ENCODE measurements around the gene MYL7.

The MYL7 gene

GRCh38 chr7:44186736-44187135 lies 45.6 kb upstream of the MYL7 start:
- H3K4me3 ChIP-seq (ENCODE audit: low read length): no peak overlapping the region
- no peak for TF ChIP-seq CTCF (conservative IDR thresholded peaks at IDR 0.05; ENCODE audit: low read depth, low read length)
- no peak for DNase-seq (ENCODE audit: low read depth)

GRCh38 chr7:44185729-44186128 lies 44.6 kb upstream of the MYL7 start:
- DNase-seq (ENCODE audit: low read depth): no peak
- no peak for TF ChIP-seq CTCF (conservative IDR thresholded peaks at IDR 0.05; ENCODE audit: low read depth, low read length)
- no peak overlapping the region for H3K4me3 ChIP-seq (ENCODE audit: low read length)

- TF ChIP-seq CTCF (conservative IDR thresholded peaks at IDR 0.05; ENCODE audit: low read depth, low read length): no peak
- DNase-seq (ENCODE audit: low read depth): no peak
- no peak overlapping the region for H3K4me3 ChIP-seq (ENCODE audit: low read length)
Observed at GRCh38 chr7:44184873-44185446, 43.8 kb upstream of the MYL7 start.

- H3K4me3 ChIP-seq (ENCODE audit: low read length): no peak overlapping the region
- DNase-seq (ENCODE audit: low read depth): peak; percentile 33
- TF ChIP-seq CTCF (conservative IDR thresholded peaks at IDR 0.05; ENCODE audit: low read depth, low read length): no peak
Observed at GRCh38 chr7:44184206-44184872, 43.2 kb upstream of the MYL7 start.

- no peak for DNase-seq (ENCODE audit: low read depth)
- H3K4me3 ChIP-seq (ENCODE audit: low read length): no peak overlapping the region
- TF ChIP-seq CTCF (conservative IDR thresholded peaks at IDR 0.05; ENCODE audit: low read depth, low read length): no peak
Observed at GRCh38 chr7:44183386-44183785, 42.3 kb upstream of the MYL7 start.

GRCh38 chr7:44182827-44183226 lies 41.7 kb upstream of the MYL7 start:
- no peak overlapping the region for H3K4me3 ChIP-seq (ENCODE audit: low read length)

More at GRCh38 chr7:44182827-44183226, 41.7 kb upstream of the MYL7 start:
- no peak for TF ChIP-seq CTCF (conservative IDR thresholded peaks at IDR 0.05; ENCODE audit: low read depth, low read length)
- no peak for DNase-seq (ENCODE audit: low read depth)
